ENCODE results near the gene IL27RA.

GRCh38 chr19:14051980-14052379 lies 20.4 kb downstream of the IL27RA start:
- TF ChIP-seq, protein P1, sequence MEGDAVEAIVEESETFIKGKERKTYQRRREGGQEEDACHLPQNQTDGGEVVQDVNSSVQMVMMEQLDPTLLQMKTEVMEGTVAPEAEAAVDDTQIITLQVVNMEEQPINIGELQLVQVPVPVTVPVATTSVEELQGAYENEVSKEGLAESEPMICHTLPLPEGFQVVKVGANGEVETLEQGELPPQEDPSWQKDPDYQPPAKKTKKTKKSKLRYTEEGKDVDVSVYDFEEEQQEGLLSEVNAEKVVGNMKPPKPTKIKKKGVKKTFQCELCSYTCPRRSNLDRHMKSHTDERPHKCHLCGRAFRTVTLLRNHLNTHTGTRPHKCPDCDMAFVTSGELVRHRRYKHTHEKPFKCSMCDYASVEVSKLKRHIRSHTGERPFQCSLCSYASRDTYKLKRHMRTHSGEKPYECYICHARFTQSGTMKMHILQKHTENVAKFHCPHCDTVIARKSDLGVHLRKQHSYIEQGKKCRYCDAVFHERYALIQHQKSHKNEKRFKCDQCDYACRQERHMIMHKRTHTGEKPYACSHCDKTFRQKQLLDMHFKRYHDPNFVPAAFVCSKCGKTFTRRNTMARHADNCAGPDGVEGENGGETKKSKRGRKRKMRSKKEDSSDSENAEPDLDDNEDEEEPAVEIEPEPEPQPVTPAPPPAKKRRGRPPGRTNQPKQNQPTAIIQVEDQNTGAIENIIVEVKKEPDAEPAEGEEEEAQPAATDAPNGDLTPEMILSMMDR (tag by site-specific recombination; IDR thresholded peaks at IDR 0.05): no peak
- TF ChIP-seq ZNF677 (tag by site-specific recombination; IDR thresholded peaks at IDR 0.05) (no peak), SP3 (tag by site-specific recombination; IDR thresholded peaks at IDR 0.05) (no peak), SALL2 (tag by site-specific recombination; IDR thresholded peaks at IDR 0.05; ENCODE audit: borderline replicate concordance) (no peak), ZNF548 (tag by site-specific recombination; IDR thresholded peaks at IDR 0.05) (no peak), ZBTB20 (tag by site-specific recombination; IDR thresholded peaks at IDR 0.05) (no peak), YY1 (tag by site-specific recombination; IDR thresholded peaks at IDR 0.05) (no peak), ZNF274 (IDR thresholded peaks at IDR 0.05; ENCODE audit: low read length) (no peak), ZNF274 (tag by site-specific recombination; IDR thresholded peaks at IDR 0.05; ENCODE audit: borderline replicate concordance) (no peak)
- TF ChIP-seq, protein P2, sequence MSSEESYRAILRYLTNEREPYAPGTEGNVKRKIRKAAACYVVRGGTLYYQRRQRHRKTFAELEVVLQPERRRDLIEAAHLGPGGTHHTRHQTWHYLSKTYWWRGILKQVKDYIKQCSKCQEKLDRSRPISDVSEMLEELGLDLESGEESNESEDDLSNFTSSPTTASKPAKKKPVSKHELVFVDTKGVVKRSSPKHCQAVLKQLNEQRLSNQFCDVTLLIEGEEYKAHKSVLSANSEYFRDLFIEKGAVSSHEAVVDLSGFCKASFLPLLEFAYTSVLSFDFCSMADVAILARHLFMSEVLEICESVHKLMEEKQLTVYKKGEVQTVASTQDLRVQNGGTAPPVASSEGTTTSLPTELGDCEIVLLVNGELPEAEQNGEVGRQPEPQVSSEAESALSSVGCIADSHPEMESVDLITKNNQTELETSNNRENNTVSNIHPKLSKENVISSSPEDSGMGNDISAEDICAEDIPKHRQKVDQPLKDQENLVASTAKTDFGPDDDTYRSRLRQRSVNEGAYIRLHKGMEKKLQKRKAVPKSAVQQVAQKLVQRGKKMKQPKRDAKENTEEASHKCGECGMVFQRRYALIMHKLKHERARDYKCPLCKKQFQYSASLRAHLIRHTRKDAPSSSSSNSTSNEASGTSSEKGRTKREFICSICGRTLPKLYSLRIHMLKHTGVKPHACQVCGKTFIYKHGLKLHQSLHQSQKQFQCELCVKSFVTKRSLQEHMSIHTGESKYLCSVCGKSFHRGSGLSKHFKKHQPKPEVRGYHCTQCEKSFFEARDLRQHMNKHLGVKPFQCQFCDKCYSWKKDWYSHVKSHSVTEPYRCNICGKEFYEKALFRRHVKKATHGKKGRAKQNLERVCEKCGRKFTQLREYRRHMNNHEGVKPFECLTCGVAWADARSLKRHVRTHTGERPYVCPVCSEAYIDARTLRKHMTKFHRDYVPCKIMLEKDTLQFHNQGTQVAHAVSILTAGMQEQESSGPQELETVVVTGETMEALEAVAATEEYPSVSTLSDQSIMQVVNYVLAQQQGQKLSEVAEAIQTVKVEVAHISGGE (tag by site-specific recombination; conservative IDR thresholded peaks at IDR 0.05; ENCODE audit: low read depth): no peak
- TF ChIP-seq, protein P3, sequence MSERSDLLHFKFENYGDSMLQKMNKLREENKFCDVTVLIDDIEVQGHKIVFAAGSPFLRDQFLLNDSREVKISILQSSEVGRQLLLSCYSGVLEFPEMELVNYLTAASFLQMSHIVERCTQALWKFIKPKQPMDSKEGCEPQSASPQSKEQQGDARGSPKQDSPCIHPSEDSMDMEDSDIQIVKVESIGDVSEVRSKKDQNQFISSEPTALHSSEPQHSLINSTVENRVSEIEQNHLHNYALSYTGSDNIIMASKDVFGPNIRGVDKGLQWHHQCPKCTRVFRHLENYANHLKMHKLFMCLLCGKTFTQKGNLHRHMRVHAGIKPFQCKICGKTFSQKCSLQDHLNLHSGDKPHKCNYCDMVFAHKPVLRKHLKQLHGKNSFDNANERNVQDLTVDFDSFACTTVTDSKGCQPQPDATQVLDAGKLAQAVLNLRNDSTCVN (tag by site-specific recombination; optimal IDR thresholded peaks at IDR 0.05): no peak

Data from HEK293 (cell line).